ENCODE measurements around the gene MAP3K12. TPM values are rescaled to one million over a fixed set of nuclear protein-coding genes. Genes with fewer than 3 reads are reported as not detected.

Gene MAP3K12
- total and polyA plus RNA-seq, 2 experiments from 2014 or later, result 6.6 to 17.9 TPM

DNA sequence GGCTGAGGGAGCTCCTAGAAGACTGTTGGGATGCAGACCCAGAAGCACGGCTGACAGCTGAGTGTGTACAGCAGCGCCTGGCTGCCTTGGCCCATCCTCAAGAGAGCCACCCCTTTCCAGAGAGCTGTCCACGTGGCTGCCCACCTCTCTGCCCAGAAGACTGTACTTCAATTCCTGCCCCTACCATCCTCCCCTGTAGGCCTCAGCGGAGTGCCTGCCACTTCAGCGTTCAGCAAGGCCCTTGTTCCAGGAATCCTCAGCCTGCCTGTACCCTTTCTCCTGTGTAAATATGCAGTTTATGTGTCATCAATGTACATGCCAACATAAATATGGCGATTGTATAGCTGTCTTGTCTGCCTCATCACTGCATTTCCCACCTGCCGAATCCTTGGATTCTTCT, 68.1 kb downstream of the MAP3K12 start:
- Histone ChIP-seq H3K9me2 (ENCODE audit: insufficient read depth) (no peaks in the 10 kb centered on the region), H3F3A (replicated peaks; ENCODE audit: low read depth) (no peaks in the 10 kb centered on the region), H3K79me2 (replicated peaks; ENCODE audit: insufficient read depth) (no peaks in the 10 kb centered on the region), H3K4me1 (ENCODE audit: insufficient read depth) (no peaks in the 10 kb centered on the region), H2AFZ (no peak overlapping the region), H3K27ac (ENCODE audit: low read depth) (no peak overlapping the region), H3K4me2 (no peak overlapping the region), H4K20me1 (replicated peaks; ENCODE audit: insufficient read depth) (no peaks in the 10 kb centered on the region), H3K36me3 (ENCODE audit: insufficient read depth) (no peaks in the 10 kb centered on the region), H3K27me3 (ENCODE audit: insufficient read depth) (no peaks in the 10 kb centered on the region), H3K4me3 (no peak overlapping the region)
- 0 out of 3 replicates have a peak, but pooled peaks cover 2% of the 10 kb centered on the region for H3K4me1 Mint-ChIP-seq
- no peaks in the 10 kb centered on the region for H3K9me3 Mint-ChIP-seq
- ATAC-seq (no peak), DNase-seq (ENCODE audit: low spot score) (no peak)
- TF ChIP-seq JUNB (IDR thresholded peaks at IDR 0.05; ENCODE audit: unreplicated experiment), result no peak
- TF ChIP-seq, protein P1, sequence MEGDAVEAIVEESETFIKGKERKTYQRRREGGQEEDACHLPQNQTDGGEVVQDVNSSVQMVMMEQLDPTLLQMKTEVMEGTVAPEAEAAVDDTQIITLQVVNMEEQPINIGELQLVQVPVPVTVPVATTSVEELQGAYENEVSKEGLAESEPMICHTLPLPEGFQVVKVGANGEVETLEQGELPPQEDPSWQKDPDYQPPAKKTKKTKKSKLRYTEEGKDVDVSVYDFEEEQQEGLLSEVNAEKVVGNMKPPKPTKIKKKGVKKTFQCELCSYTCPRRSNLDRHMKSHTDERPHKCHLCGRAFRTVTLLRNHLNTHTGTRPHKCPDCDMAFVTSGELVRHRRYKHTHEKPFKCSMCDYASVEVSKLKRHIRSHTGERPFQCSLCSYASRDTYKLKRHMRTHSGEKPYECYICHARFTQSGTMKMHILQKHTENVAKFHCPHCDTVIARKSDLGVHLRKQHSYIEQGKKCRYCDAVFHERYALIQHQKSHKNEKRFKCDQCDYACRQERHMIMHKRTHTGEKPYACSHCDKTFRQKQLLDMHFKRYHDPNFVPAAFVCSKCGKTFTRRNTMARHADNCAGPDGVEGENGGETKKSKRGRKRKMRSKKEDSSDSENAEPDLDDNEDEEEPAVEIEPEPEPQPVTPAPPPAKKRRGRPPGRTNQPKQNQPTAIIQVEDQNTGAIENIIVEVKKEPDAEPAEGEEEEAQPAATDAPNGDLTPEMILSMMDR (conservative IDR thresholded peaks at IDR 0.05; ENCODE audit: low read depth in 2 of 2), result no peak
- TF ChIP-seq POLR2AphosphoS5 (IDR thresholded peaks at IDR 0.05; ENCODE audit: low read depth), result no peak
- no peak for TF ChIP-seq ZNF114 (CRISPR knock-in tag; IDR thresholded peaks at IDR 0.05)
- no peak overlapping the region for H3K27ac Mint-ChIP-seq
- H3K27me3 Mint-ChIP-seq (ENCODE audit: insufficient read depth, low read depth, poor library complexity), result peaks cover 11% of the 10 kb centered on the region
- H3K4me3 Mint-ChIP-seq, result no peak overlapping the region
- H3K36me3 Mint-ChIP-seq (ENCODE audit: low read depth), result no peaks in the 10 kb centered on the region

DNA sequence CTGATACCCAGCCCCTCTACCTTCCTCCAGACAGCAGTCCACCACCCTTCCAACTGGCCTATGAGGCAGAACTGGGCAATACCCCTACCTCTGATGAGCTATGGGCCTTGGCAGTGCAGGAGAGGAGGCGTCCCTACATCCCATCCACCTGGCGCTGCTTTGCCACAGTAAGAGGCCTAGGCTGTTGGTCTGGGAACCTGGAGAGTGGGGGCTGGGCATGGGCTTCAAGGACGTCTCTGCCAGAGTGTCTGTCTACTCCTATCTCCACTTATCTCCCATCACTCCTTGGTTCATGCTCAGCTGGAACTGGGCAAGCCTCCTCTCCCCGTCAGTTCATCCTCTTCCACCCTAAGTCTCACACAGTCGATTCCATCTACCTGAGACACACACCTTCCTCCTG, 69.1 kb downstream of the MAP3K12 start:
- Histone ChIP-seq H3K4me1 (ENCODE audit: insufficient read depth) (no peaks in the 10 kb centered on the region), H3K4me2 (no peak overlapping the region), H3K27ac (ENCODE audit: low read depth) (no peak overlapping the region), H2AFZ (no peak overlapping the region), H3K36me3 (ENCODE audit: insufficient read depth) (no peaks in the 10 kb centered on the region), H3K27me3 (ENCODE audit: insufficient read depth) (no peaks in the 10 kb centered on the region), H3K79me2 (replicated peaks; ENCODE audit: insufficient read depth) (no peaks in the 10 kb centered on the region), H3K9me2 (ENCODE audit: insufficient read depth) (no peaks in the 10 kb centered on the region), H3F3A (replicated peaks; ENCODE audit: low read depth) (no peaks in the 10 kb centered on the region), H3K4me3 (no peak overlapping the region), H4K20me1 (replicated peaks; ENCODE audit: insufficient read depth) (no peaks in the 10 kb centered on the region)
- no peak for DNase-seq (ENCODE audit: low spot score)
- Mint-ChIP-seq H3K4me3 (no peak overlapping the region), H3K9me3 (no peaks in the 10 kb centered on the region), H3K27ac (no peak overlapping the region), H3K36me3 (ENCODE audit: low read depth) (no peaks in the 10 kb centered on the region), H3K27me3 (ENCODE audit: insufficient read depth, low read depth, poor library complexity) (peaks cover 14% of the 10 kb centered on the region), H3K4me1 (0 out of 3 replicates have a peak, but pooled peaks cover 2% of the 10 kb centered on the region)
- TF ChIP-seq, protein P1 (conservative IDR thresholded peaks at IDR 0.05; ENCODE audit: low read depth in 2 of 2), result no peak
- TF ChIP-seq JUNB (IDR thresholded peaks at IDR 0.05; ENCODE audit: unreplicated experiment) (no peak), NANOG (IDR thresholded peaks at IDR 0.05; ENCODE audit: borderline replicate concordance) (no peak), ETS1 (IDR thresholded peaks at IDR 0.05) (no peak), POLR2AphosphoS5 (IDR thresholded peaks at IDR 0.05; ENCODE audit: low read depth) (no peak), ZNF331 (CRISPR knock-in tag; IDR thresholded peaks at IDR 0.05; ENCODE audit: low read depth) (no peak), EZH2 (IDR thresholded peaks at IDR 0.05; ENCODE audit: low read depth, unreplicated experiment) (no peak), ZNF462 (CRISPR knock-in tag; IDR thresholded peaks at IDR 0.05) (no peak)
- ATAC-seq, result no peak

Measured in GM23338 (cell line).